ENCODE results near the gene CASZ1.

DNA sequence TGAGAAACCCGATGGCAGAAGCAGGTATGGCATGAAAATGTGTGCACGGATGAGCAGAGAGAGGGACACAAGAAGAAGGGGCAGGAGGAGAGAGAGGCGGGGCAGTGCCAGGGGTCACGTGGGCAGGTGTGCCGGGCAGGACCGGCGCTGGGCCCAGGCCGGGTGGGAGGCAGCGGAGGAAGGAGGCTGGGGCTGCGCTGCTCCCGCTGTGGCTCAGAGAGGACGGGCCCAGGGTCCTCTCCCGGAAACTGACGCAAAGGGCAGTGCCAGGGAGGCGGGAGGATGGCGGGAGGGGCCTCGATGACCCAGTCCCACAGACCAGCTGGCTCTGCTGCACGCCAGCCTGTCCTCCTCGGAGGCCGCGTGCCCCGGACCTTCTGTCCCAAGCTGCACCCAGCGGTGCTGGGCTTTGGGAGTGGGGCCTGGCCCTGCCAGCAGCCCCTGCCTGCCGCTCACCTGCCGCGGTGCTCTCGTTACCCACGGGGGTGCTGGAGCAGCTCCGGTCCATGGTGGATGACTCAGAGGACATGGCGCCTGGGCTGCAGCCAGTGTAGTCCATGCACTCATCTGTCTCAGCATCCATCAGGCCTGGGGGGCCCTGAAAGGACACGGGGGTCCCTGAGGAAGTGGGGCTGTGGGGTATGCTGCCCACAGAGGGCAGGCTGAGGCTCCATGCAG lies 153.9 kb downstream of the CASZ1 start:
- TF ChIP-seq, protein P1, sequence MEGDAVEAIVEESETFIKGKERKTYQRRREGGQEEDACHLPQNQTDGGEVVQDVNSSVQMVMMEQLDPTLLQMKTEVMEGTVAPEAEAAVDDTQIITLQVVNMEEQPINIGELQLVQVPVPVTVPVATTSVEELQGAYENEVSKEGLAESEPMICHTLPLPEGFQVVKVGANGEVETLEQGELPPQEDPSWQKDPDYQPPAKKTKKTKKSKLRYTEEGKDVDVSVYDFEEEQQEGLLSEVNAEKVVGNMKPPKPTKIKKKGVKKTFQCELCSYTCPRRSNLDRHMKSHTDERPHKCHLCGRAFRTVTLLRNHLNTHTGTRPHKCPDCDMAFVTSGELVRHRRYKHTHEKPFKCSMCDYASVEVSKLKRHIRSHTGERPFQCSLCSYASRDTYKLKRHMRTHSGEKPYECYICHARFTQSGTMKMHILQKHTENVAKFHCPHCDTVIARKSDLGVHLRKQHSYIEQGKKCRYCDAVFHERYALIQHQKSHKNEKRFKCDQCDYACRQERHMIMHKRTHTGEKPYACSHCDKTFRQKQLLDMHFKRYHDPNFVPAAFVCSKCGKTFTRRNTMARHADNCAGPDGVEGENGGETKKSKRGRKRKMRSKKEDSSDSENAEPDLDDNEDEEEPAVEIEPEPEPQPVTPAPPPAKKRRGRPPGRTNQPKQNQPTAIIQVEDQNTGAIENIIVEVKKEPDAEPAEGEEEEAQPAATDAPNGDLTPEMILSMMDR (IDR thresholded peaks at IDR 0.05; ENCODE audit: insufficient read depth, low read depth, low read length), result no peak
- no peak for TF ChIP-seq EZH2 (IDR thresholded peaks at IDR 0.05; ENCODE audit: insufficient read depth, low read length)
